Endothelial cell of umbilical vein (primary cell): ENCODE measurements around the gene CPXM2. TPM values are rescaled to one million over a fixed set of nuclear protein-coding genes. Genes with fewer than 3 reads are reported as not detected.

Source experiments
- BruUV-seq: library from RNA; stranded (reverse); fragments of 400-500 nt; replicated peaks from 2 replicates; lab custom pipeline; 2021; lab: Mats Ljungman, UMichigan
- CTCF ChIA-PET: fragments of 300-600, 350-600 bp; sonication (Branson Sonifier 250); formaldehyde crosslinking; loops from one replicate; lab custom pipeline; 2021; ENCODE audit warnings: antibody characterized with exemption, inconsistent platforms; lab: Charles Lee
- POLR2A ChIA-PET: fragments of 300-600, 350-600 bp; sonication (Branson Sonifier 250); formaldehyde crosslinking; loops from one replicate; lab custom pipeline; 2021; ENCODE audit warnings: antibody characterized with exemption, inconsistent platforms; lab: Charles Lee
- DNase-seq: peaks from one replicate; pipeline ENCODE4 v3.0.0-alpha.2; 2011; ENCODE audit warnings: low read depth, low spot score
- FAIRE-seq: peaks from 2 replicates; lab custom pipeline; 2011; peaks lifted over from hg19 to GRCh38; lab: Jason Lieb, UNC
- H2AFZ ChIP-seq: 2 replicates; pipeline ENCODE4 v1.6.0; 2012; ENCODE audit warnings: low read depth, low read length, control low read depth, inconsistent platforms
- H3K27ac ChIP-seq: 2 replicates; pipeline ENCODE4 v1.5.1; 2011; ENCODE audit warnings: low read depth, mild to moderate bottlenecking, control low read depth, low read length, moderate library complexity; ENCODE audit not compliant: insufficient read depth
- H3K27me3 ChIP-seq, 2 experiments: 2 replicates each; pipeline versions ENCODE4 v1.6.0 to v1.6.1; 2011; ENCODE audit warnings: low read length in 2 of 2, mixed read lengths in 1 of 2; ENCODE audit not compliant: control insufficient read depth in 2 of 2, insufficient read depth in 2 of 2
- H3K36me3 ChIP-seq, 2 experiments: 2 replicates in 1 of 2; 3 replicates in 1 of 2; pipeline ENCODE4 v1.5.1; 2011; ENCODE audit warnings: low read length in 2 of 2, mild to moderate bottlenecking in 1 of 2, moderate library complexity in 1 of 2; ENCODE audit not compliant: control insufficient read depth in 2 of 2, insufficient read depth in 2 of 2; ENCODE audit errors: extremely low read depth in 1 of 2
- H3K4me1 ChIP-seq: 3 replicates; pipeline ENCODE4 v1.5.1; 2011; ENCODE audit warnings: mild to moderate bottlenecking, low read length; ENCODE audit not compliant: control insufficient read depth, insufficient read depth; ENCODE audit errors: extremely low read depth
- H3K4me2 ChIP-seq: 2 replicates; pipeline ENCODE4 v1.6.1; 2011; ENCODE audit warnings: low read length, control low read depth, mixed read lengths; ENCODE audit not compliant: insufficient read depth
- H3K4me3 ChIP-seq, 3 experiments: fragments of 200-600 bp in 1 of 3; sonication (generic), shearing (Covaris generic) in 1 of 3; replicated peaks in 1 of 3; 2 replicates each; pipeline ENCODE4 v1.5.1; 2011 to 2016; ENCODE audit warnings: control low read depth in 3 of 3, low read length in 3 of 3, mild to moderate bottlenecking in 2 of 3, inconsistent platforms in 1 of 3, low read depth in 1 of 3, moderate library complexity in 1 of 3; ENCODE audit not compliant: insufficient read depth in 1 of 3
- H3K79me2 ChIP-seq: 2 replicates; pipeline ENCODE4 v1.6.0; 2012; ENCODE audit warnings: low read length, inconsistent platforms; ENCODE audit not compliant: control insufficient read depth, insufficient read depth
- H3K9ac ChIP-seq: replicated peaks from 2 replicates; pipeline ENCODE3; 2011; ENCODE audit warnings: low read length, control low read depth; ENCODE audit not compliant: insufficient read depth; ENCODE audit errors: extremely low read depth
- H3K9me1 ChIP-seq: replicated peaks from 3 replicates; pipeline ENCODE4 v1.6.0; 2011; ENCODE audit warnings: mild to moderate bottlenecking, low read length; ENCODE audit not compliant: control insufficient read depth, insufficient read depth; ENCODE audit errors: extremely low read depth
- H3K9me3 ChIP-seq: replicated peaks from 2 replicates; pipeline ENCODE4 v1.5.1; 2012; ENCODE audit warnings: low read length, inconsistent platforms; ENCODE audit not compliant: control insufficient read depth, insufficient read depth
- H4K20me1 ChIP-seq: replicated peaks from 2 replicates; pipeline ENCODE3; 2011; ENCODE audit warnings: mild to moderate bottlenecking, low read length; ENCODE audit not compliant: control insufficient read depth, insufficient read depth; ENCODE audit errors: extremely low read depth
- EZH2 ChIP-seq: IDR thresholded peaks from 2 replicates; pipeline ENCODE4 v1.6.1; 2012; ENCODE audit warnings: borderline replicate concordance, low read depth, mild to moderate bottlenecking, moderate library complexity, low read length, inconsistent platforms; ENCODE audit not compliant: severe bottlenecking
- FOS ChIP-seq: IDR thresholded peaks from 2 replicates; pipeline ENCODE4 v1.6.1; 2011; ENCODE audit warnings: mild to moderate bottlenecking, low read length, moderate library complexity, borderline replicate concordance; ENCODE audit not compliant: insufficient read depth
- GATA2 ChIP-seq: IDR thresholded peaks from 2 replicates; pipeline ENCODE4 v1.7.0; 2011; ENCODE audit warnings: low read depth, mild to moderate bottlenecking, moderate library complexity, mixed read lengths, low read length; ENCODE audit not compliant: insufficient read length, insufficient read depth
- JUN ChIP-seq: IDR thresholded peaks from 2 replicates; pipeline ENCODE4 v1.6.1; 2011; ENCODE audit warnings: borderline replicate concordance, low read depth; ENCODE audit not compliant: insufficient read length, insufficient read depth
- MYC ChIP-seq: IDR thresholded peaks from one replicate; pipeline ENCODE4 v1.6.1; 2011; ENCODE audit warnings: mild to moderate bottlenecking, low read depth, low read length
- POLR2A ChIP-seq: IDR thresholded peaks from 2 replicates; pipeline ENCODE4 v1.6.1; 2012; ENCODE audit warnings: low read depth, mild to moderate bottlenecking, control low read depth, low read length
- POLR2AphosphoS5 ChIP-seq: IDR thresholded peaks from 2 replicates; pipeline ENCODE4 v1.6.1; 2012; ENCODE audit warnings: low read depth, mild to moderate bottlenecking, control low read depth, low read length, moderate library complexity; ENCODE audit not compliant: insufficient read depth
- dilution Hi-C: fragments of 300-500 bp; cut with MboI; formaldehyde crosslinking; loops from one replicate; pipeline ENCODE4 v1.15.0; 2019; ENCODE audit warnings: low sequenced_read_pairs; ENCODE audit not compliant: extremely low pct_ligation_motif_present
- intact Hi-C: fragments of 100-400 bp; cut with micrococcal nuclease; formaldehyde crosslinking; loops from one replicate; pipeline ENCODE4 v1.10.0; 2022
- polyA plus RNA-seq, 4 experiments: library from polyadenylated mRNA; depleted of rRNA in 3 of 4; stranded (reverse) in 3 of 4; unstranded in 1 of 4; fragments of >200 nt; gene quantifications; 2 replicates each; pipeline versions ENCODE4 v1.2.1 to v1.2.3, GENCODE V29; 2011 to 2012; ENCODE audit warnings: missing spikeins in 1 of 4
- total RNA-seq: library from RNA; stranded (reverse); gene quantifications from 2 replicates; pipeline ENCODE4 v1.2.3, GENCODE V29; 2021
- TF ChIP-seq, protein P1 (sequence below): IDR thresholded peaks from 2 replicates; pipeline ENCODE4 v1.6.1; 2011; ENCODE audit not compliant: insufficient read depth, insufficient read length
- TF ChIP-seq, protein P2 (sequence below), 2 donors: IDR thresholded peaks; 1 replicate in 1 of 2; 2 replicates in 1 of 2; pipeline ENCODE4 v1.5.1; 2011; ENCODE audit warnings: low read length in 2 of 2, mild to moderate bottlenecking in 2 of 2, moderate library complexity in 2 of 2, control low read depth in 1 of 2, inconsistent platforms in 1 of 2, low read depth in 1 of 2; ENCODE audit not compliant: insufficient read depth in 1 of 2; ENCODE audit errors: extremely low read depth in 1 of 2

CPXM2 gene
- total and polyA plus RNA-seq, 2 donors (not counting 3 experiments of a cell fraction or from before 2014, with no cell fraction given), result 1.8 to 2.7 TPM

DNA sequence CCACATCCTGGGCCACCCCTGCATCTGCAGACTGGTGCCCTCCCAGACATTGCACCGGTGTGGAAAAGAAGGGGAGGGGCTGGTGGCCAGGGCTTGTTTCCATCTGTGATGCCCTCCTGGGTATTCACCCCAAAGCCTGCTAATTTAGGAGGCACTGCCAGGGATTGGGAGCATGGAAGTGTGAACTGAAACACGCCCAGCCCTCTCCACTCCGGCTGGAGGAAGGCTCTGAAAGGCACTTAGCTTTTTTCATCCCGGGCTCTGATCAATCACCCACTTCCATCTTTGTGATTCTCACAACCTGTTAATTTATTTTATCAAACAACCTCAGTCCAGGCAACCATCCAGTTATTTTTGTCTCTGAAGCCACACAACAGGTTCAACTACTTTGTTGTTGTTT lies 20.9 kb upstream of the CPXM2 start:
- ChIA-PET CTCF (no interaction called here), POLR2A (no interaction called here)
- Histone ChIP-seq H3K4me1 (no peaks in the 10 kb centered on the region), H3K9me3 (no peaks in the 10 kb centered on the region), H3K27ac (no peak overlapping the region), H3K79me2 (no peaks in the 10 kb centered on the region), H3K27me3 (no peaks in the 10 kb centered on the region), H3K9me1 (no peaks in the 10 kb centered on the region), H3K9ac (no peak overlapping the region), H3K4me3 (no peak overlapping the region), H3K4me2 (no peak overlapping the region), H4K20me1 (no peaks in the 10 kb centered on the region), H3K36me3 (no peaks in the 10 kb centered on the region), H2AFZ (no peak overlapping the region)
- intact Hi-C loops (no loop called here), dilution Hi-C loops (no loop called here)
- BruUV-seq, result no TSS peak
- no peak for FAIRE-seq
- DNase-seq, result no peak
- TF ChIP-seq FOS, result no peak

DNA sequence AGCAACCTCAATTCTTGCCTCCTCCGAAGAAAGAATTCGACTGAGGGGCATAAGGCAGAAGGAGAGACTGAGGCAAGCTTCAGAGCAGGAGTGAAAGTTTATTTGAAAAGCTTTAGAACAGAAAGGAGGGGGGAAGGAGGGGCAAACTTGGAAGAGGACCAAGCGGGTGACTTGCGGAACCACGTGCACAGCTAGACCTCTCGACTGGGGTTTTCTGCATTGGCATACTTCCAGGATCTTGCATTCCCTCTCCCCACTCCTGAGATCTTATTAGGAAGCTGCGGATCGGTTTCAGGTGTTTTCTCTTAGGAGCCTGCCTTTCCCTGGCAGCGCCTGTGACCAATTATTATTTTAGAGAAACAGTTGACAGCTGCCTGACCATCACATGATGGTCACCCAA lies 20.3 kb upstream of the CPXM2 start:
- H3K27ac ChIP-seq, result no peak overlapping the region
- no peaks in the 10 kb centered on the region for H4K20me1 ChIP-seq
- no peaks in the 10 kb centered on the region for H3K36me3 ChIP-seq
- intact Hi-C loops (no loop called here), dilution Hi-C loops (no loop called here)
- no peak overlapping the region for H3K4me3 ChIP-seq
- H3K4me2 ChIP-seq, result no peak overlapping the region
- H3K79me2 ChIP-seq, result no peaks in the 10 kb centered on the region
- TF ChIP-seq JUN, result no peak
- TF ChIP-seq EZH2, result no peak
- no peak for TF ChIP-seq GATA2
- TF ChIP-seq POLR2A, result no peak
- no peak for TF ChIP-seq POLR2AphosphoS5
- no peak for TF ChIP-seq MYC
- TF ChIP-seq, protein P1, sequence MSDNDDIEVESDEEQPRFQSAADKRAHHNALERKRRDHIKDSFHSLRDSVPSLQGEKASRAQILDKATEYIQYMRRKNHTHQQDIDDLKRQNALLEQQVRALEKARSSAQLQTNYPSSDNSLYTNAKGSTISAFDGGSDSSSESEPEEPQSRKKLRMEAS, result no peak
- no peak for TF ChIP-seq FOS
- TF ChIP-seq, protein P2, sequence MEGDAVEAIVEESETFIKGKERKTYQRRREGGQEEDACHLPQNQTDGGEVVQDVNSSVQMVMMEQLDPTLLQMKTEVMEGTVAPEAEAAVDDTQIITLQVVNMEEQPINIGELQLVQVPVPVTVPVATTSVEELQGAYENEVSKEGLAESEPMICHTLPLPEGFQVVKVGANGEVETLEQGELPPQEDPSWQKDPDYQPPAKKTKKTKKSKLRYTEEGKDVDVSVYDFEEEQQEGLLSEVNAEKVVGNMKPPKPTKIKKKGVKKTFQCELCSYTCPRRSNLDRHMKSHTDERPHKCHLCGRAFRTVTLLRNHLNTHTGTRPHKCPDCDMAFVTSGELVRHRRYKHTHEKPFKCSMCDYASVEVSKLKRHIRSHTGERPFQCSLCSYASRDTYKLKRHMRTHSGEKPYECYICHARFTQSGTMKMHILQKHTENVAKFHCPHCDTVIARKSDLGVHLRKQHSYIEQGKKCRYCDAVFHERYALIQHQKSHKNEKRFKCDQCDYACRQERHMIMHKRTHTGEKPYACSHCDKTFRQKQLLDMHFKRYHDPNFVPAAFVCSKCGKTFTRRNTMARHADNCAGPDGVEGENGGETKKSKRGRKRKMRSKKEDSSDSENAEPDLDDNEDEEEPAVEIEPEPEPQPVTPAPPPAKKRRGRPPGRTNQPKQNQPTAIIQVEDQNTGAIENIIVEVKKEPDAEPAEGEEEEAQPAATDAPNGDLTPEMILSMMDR (IDR thresholded peaks at IDR 0.05; ENCODE audit: extremely low read depth in 1 of 2, insufficient read depth in 1 of 2, low read depth in 1 of 2, low read length in 2 of 2), result no peak
- CTCF ChIA-PET, result no interaction called here
- H3K9ac ChIP-seq, result no peak overlapping the region
- no peaks in the 10 kb centered on the region for H3K9me3 ChIP-seq
- BruUV-seq, result no TSS peak
- no peaks in the 10 kb centered on the region for H3K4me1 ChIP-seq
- no peak for DNase-seq
- POLR2A ChIA-PET, result no interaction called here
- no peaks in the 10 kb centered on the region for H3K9me1 ChIP-seq
- no peaks in the 10 kb centered on the region for H3K27me3 ChIP-seq
- FAIRE-seq, result no peak
- no peak overlapping the region for H2AFZ ChIP-seq
